Amniotic epithelial cell (primary cell): Measurements from ENCODE around the gene IL4I1.

Experiments used
- DNase-seq: peaks from one replicate; pipeline ENCODE4 v3.0.0-alpha.2; 2010; ENCODE audit warnings: low read depth

IL4I1 gene

DNA sequence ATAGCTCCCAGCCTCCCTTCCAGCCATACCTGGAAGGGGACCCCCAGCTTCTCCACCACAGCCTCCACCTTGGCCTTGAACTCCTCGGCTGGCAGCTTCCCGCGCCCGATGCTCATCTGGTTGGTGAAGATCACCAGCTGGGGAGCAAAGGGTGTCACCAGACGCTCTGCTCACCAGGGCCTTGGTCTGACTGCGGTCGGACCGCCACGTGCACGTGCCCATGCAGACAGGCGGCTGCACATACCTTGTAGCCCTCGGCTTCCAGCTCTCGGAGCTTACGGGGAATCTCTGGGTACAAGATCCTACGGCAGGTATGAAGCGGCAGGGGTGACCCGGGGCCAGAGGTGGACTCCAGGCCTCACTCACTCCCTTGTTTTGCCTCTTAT, 32.8 kb downstream of the IL4I1 start:
- DNase-seq: no peak

DNA sequence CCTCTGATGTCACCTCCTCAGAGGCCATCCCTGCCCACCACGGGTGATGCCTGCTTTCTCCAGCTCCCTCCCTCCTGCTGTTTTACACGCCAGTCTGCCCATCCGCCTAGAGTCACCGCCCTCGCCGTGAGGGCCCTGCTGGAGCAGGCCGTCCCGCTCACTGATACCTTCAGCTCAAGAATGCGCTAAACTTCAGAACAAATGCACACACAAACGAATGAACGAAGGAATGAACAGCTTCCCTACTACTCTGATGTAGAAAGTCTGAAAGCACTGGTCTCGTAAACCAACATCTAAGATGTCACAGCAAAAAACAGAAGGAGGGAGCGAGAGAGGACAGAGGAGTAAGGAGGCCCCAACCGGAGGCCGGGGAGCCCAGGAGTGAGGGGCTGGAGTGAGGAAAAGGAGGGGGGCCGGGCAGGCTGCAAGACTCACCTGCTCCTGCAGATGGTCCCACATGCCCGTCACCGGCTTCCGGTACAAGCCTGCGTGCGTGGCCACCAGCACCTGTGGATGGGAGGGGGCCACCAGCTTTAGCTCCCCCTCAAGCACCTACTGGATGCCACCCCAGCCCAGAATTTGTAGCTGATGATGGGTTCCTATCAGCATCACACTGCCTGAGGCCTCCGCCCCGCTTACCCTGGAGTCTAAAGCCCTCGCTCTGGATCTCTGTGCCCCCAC, 33.3 kb downstream of the IL4I1 start:
- DNase-seq: no peak

DNA sequence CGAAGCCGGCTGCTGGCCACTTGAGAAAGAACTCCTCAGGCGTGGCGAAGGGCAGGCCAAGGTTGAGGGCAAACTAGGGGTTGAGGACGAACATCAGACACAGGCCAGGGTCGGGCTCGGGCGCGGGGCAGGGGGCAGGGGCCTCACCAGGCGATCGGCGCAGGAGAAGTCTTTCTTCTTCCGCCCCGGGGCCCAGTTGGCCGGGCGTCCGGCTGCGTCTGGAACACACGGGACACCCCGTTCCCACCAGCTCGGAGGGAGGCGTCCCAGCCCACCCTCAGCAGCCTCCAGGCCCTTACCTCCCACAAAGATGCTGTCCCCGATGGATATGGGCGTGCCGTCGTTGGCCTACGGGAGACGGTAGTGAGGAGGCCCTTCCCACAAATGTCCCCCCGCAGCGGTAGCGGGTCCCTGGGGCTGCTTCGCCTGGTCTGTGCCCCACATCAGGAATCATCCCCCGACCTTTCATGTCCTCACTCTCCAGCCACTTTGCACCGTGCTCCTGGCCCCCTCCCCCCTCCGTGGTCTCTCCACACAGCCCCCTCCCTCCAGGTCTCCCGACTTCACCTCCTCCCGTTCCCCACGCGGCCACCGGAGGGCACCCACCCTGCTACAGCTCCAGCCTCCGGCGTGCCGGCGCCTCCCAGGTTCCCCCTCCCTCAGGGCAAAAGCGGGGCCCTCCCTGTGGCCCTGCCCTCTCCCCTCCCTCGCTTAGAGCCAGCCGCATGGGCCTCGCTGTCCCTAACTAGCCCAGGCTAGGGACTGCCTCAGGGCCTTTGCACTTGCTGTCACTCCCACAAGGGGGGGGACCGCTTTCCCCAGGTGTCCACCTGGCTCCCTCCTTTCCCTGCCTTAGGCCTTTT, 34.1 kb downstream of the IL4I1 start:
- no peak for DNase-seq

DNA sequence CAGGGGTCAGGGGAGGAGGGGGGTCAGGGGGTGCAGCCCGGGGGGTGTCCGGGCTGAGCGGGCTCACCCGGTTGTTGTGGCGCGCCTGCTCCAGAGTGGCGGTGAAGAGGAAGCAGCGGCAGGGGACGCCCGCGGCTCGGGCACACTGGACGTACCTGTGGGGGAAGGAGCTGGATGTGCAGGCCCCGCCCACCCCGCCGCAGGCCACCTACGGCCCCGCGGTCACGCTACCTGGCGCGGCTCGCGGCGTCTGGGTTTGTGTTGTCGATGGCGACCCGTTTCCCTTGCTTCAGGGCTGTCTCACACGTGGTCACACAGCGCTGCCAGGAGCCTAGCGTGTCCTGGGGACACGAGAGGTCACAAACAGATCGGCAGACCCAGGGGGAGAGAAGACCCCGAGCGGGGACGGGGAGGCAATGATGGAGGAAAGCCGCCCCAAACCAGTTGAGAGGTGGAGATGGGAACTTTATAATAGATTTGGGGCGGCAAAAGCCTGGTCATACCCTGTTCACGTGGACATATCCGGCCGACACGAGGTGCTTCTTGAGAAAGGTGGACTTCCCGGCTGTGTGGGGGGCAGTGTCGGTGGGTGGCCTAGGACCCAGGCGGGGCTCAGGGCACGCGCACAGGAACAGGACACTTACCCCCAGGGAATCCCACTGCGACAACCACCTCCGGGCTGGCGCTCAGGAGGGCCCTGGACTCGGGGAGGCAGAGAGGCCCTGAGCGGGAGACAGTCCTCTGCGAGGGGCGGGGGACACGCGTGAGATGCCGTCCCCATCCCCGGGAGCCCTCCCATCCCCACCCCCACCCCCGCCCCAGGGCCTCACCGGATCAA, 34.9 kb downstream of the IL4I1 start:
- no peak for DNase-seq

DNA sequence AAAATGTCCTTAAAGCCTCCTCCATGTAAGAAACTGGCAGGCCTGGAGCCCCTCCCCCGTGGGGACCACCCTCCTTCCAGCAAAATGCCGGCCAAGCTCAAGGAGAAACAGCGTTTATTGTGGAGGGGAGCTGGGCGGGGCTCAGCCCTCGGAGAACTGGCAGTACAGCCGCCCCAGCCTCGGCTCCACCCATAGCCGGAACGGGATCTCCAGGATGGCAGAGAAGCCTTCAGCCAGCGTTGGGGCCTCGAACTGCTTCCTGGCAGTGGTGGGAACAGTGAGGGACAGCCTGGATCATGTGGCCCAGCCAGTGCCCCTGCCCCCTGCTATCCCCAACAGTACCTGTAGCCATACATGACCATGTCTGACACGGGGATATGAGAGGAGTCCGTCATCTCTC, 35.6 kb downstream of the IL4I1 start:
- no peak for DNase-seq

DNA sequence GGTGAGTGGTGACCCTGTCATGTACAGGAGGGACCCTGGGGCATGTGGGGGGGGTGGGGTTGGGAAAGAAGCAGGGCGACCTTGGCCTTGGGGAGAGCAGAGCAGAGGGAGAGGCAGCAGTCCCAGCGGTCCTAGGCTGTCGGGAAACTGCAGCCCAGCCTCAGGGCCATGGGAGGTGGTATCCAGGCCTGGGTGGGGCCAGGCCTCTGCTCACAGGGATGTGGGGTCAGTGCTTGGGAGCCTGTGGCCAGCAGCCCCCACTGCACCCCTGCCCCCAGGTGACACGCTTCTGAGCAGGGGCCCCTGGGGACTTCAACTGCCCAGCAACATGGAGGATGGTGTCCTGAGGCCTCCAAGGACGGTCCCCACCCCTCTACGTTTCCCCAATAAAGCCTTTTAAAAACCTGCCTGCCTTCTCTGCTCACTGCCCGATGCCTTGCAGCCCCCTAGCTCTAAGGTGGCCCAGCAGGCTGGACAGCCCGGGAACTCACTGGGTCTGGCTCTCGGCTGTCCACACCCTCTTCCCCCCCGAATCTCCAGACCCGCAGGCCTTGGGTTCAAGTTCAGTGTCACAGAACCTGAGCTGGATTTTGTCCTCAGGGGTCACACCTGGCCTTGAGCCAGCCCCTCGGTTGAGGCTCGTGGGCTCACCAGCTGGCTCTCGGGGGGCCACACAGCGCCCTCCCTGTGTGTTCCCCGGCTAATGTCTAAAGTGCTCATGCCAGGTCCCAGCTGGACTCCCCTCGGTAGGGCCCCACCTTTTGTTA, 36.2 kb downstream of the IL4I1 start:
- no peak for DNase-seq

DNA sequence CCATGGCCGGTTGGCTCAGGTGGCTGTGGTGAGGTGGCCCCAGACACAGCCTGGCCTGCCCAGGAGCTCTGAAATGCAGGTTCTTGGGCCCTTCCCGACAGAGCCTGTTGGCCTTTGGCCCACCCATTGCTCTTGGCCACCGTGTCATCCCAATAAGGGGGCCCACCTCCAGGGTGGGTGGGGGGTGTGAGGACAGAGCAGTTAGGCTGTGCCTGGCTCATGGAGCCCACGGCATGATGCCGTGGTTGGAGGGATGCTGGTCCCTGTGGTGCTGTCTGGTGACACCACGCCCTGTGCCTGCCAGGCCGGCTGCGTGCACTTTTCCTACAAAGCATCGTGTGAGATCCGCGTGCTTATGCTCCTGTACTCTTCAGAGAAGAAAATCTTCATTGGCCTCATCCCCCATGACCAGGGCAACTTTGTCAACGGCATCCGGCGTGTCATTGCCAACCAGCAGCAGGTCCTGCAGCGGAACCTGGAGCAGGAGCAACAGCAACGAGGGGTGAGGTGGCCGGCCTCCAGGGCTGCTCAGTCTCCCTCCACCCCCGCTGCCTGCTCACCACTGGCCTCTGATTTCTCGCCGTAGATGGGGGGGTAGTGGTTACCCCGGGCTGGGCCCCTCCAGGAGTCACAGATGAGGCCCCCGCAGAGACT, 36.9 kb downstream of the IL4I1 start:
- DNase-seq: no peak

DNA sequence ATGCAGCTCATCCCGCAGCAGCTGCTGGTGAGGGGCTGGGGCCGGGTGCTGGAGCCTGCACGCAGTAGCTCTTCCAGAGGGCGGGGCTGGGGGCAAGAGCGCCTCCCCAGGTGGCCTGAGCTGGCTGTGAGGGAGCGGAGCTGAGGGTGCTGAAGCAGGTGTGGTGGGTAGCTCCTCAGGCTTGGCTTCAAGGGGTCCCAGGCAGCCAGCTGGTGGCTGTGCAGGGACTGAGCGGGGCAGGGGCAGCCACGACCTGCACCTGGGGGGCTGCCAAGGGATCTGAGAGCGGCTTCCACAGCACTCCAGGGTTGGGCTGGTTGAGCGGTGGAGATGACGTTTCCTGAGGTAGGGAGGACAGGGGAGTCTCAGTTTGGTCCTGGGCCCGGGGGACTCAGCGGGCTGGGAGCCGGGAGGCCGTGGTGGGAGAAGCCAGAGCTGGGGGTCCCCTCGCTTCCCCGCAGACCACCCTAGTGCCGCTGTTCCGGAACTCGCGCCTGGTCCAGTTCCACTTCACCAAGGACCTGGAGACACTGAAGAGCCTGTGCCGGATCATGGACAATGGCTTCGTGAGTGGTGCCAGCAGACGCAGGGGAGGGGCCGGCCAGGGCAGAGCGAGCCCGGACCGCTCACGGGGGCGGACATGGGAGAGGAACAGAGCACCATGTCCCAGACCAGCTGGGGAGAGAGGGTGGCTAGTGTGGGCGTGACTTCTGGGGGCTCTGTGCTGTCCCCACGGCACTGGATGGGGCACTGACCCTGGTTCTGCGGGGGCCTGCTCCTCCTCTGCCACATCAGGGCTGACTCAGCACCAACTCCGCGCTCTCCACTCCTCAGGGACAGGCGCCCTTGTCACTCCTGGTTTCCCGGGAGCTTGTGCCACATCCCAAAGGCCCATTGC, 38.4 kb downstream of the IL4I1 start:
- no peak for DNase-seq

DNA sequence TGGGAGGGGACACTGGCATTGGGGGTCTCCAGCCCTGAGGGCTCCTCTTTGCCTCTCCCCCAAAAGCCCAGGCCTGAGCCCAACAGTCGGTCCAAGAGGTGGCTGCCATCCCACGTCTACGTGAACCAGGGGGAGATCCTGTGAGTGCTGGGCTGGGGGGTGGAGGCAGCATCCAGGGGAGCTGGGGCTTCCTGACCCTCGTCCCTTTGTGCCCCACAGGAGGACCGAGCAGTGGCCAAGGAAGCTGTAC, 38.9 kb downstream of the IL4I1 start:
- no peak for DNase-seq

DNA sequence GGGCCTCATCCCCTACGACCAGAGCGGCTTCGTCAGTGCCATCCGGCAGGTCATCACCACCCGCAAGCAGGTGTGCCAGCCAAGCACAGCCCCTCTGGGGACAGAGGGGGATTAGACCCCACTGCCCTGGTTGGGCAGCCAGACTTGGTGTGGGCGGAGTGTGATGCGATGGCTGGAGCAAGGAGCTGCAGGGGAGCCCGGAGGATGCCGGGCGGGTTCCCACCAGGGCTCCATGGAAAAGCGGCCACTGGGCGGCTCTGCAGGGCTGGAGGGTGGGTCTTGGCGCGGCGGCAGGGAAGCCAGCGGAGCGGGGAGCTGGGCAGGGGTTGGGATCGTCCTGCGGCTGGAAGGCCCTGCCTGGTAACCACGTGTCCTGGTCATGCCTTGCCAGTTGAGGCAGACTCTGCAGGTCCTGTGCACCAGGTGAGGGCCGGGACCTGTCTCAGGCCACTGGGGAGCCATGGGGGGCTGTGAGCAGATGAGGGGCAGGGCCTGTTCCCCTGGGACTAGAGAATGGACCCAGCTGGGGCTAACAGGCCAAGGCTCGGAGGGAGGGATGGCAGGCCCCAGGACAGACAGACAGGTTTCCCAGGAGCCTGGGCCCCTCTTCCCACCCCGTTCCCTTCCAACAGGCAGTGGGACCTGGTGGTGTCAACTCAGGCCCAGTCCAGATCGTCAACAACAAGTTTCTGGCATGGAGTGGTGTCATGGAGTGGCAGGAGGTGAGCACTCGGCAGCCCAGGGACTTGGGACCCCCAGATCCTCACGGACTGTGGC, 39.4 kb downstream of the IL4I1 start:
- no peak for DNase-seq

DNA sequence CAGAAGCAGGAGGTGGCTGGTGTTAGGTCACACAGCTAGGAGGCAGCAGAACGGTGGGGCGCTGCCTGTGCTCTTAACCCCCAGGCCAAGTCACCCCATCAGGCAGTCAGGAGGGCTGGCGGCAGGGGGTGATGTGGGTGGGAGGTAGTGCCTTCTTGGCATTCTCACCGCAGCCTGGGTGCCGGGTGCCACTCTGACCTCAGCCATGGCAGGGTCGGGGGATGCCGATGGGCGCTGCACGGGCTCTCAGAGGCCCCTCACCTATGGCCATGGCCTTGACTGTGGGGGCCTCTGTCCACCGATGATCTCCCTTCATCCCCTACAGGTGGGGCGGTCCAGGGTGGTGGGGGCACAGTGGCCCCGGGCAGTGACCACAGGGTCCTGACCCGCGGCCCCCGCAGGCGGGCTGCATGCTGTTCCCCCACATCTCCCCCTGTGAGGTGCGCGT, 40.1 kb downstream of the IL4I1 start:
- no peak for DNase-seq

DNA sequence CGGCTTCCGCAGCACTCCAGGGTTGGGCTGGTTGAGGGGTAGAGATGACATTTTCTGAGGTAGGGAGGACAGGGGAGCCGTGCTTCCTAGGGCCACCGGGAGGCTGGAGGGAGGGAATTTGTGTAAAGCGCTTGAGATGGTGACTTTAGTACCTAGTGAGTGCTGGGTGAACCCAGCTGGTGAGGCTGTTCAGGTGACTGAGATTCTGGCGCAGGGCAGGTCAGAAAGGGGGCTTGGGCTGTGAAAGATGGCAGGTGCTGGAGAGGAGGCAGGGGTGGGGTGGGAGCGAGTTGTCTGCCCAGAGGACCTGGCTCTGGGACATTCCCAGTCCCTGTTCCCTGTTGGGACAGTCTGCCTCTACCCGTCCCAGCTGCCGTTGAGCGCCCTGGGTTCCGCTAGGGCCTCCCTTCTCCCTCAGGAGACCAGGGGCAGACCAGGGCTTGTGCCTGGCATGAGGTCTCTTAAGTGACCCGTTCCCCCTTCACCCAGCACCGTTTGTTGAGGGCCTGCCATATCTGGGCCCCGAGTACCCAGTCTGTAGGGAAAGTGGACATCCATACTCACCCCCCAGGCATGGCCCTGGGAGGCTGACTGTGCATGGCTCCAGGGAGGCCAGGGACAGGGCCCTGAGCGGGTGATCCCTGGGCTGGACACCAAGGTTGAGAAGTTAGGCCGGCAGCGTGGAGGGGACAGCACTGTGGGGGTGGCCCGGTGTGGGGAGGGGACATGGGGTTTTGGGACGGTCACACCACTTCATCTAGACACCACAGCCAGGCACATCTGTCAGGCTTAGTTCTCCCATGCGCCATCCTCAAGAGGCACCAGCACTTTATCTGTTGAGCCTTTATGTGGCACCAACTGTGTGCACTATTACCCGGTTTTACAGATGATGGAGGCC, 40.8 kb downstream of the IL4I1 start:
- no peak for DNase-seq

DNA sequence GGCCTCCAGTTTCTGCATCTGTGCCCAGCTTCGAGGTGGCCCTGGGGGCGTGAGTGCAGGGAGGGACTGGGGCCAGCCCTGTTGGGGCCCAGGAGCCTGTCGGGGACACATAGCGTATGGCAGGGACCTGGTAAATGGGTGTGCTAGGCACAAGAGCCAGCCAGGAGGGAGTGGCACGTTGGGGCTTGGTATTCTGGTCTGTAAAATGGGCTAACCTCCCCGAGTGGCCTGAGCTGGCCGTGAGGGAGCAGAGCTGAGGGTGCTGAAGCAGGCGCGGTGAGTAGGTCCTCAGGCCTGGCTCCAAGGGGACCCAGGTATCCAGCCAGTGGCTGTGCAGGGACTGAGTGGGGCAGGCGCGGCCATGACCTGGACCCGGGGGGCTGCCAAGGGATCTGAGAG, 41.4 kb downstream of the IL4I1 start:
- DNase-seq: no peak

DNA sequence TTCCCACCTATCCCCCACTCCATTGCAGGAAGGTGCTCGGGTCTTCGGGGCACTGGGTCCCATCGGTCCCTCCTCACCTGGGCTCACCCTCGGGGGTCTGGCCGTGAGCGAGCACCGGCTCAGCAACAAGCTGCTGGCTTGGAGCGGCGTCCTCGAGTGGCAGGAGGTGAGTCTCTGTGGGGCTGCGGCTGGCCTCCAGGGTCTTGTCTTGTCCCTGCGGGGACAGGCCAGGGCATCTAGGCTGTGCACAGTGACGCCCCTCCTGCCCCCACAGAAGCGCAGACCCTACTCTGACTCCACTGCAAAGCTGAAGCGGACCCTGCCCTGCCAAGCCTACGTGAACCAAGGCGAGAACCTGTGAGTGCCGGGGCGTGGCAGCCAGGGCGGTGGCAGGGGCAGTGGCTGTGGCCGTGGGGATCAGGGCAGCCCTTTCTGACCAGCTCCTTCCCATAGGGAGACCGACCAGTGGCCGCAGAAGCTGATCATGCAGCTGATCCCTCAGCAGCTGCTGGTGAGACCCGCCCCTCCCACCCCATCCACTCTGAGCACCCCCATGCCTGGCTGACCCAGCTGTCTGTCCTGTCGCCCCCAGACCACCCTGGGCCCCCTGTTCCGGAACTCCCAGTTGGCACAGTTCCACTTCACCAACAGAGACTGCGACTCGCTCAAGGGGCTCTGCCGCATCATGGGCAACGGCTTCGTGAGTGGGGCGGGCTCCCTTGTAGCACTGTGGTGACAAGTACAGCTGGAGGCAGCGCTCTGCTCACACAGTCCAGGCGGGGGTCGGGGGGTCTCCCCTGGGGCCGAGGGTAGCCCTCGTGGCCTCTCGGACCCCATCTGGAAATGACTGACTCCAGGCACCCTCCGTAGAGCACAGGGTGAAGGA, 42.1 kb downstream of the IL4I1 start:
- DNase-seq: no peak

DNA sequence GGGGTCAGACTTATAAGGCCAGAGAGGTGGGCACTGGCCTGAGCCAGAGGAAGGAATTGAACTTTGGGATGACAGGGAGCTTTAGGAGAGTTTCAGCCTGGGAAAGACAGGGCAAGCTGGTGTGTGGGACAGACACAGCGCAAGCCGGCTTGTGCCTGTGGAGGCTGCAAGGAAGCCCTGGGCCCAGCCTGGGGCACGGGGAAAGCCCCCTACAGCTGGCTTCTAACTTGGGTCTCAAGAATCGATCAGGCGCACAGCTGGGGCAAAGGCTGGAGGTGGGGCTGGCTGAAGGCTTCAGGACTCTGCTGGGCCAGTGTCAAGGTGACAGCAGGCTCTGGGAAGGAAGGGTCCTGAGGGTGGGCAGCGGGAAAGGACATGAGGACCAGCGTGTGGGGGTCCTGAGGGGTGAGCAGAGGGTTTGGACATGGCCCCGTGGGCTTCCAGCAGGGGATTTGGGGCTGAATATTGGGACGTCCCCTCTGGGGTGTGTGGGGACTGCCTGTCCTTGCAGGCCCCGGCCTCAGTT, 42.8 kb downstream of the IL4I1 start:
- DNase-seq: no peak

DNA sequence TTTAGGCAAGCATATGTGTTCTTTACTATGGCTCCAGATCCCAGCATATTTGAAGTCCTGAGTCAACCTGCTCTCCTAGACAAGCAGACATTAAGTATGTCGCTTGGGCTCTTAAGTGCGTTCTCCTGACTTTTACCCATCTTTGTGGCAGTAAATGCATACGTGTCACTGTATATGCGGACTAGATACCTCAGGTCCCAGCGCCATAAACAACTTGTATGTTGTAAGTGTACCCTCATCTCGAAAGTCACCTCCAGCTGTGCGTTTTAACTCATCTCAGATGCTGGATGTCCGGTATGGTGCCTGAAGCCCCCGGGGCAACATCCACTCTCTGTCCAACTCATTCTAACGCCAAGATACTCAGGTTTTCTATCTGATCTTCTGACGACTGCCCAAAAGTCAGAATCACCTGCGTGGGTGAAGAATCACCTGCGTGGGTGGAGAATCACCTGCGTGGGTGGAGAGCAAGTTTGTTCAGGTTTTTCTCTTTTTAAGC, 44.0 kb downstream of the IL4I1 start:
- DNase-seq: no peak
